C4-2B (cell line): ENCODE data around the gene NTN5.
A peak's percentile ranks its signal among the peaks of the same experiment; 100 is the strongest.

Experiments
- ZFX ChIP-seq: fragments of 450-650 bp; IDR thresholded peaks from 2 replicates; pipeline ENCODE4 v1.6.1; 2017
- TF ChIP-seq, protein P1 (sequence below): fragments of 450-650 bp; conservative IDR thresholded peaks from 2 replicates; pipeline ENCODE4 v1.5.1; 2017; ENCODE audit warnings: mild to moderate bottlenecking

GRCh38 chr19:48646001-48646721, 26.7 kb downstream of the NTN5 start, which contains the start of gene CA11:
- TF ChIP-seq, protein P1, sequence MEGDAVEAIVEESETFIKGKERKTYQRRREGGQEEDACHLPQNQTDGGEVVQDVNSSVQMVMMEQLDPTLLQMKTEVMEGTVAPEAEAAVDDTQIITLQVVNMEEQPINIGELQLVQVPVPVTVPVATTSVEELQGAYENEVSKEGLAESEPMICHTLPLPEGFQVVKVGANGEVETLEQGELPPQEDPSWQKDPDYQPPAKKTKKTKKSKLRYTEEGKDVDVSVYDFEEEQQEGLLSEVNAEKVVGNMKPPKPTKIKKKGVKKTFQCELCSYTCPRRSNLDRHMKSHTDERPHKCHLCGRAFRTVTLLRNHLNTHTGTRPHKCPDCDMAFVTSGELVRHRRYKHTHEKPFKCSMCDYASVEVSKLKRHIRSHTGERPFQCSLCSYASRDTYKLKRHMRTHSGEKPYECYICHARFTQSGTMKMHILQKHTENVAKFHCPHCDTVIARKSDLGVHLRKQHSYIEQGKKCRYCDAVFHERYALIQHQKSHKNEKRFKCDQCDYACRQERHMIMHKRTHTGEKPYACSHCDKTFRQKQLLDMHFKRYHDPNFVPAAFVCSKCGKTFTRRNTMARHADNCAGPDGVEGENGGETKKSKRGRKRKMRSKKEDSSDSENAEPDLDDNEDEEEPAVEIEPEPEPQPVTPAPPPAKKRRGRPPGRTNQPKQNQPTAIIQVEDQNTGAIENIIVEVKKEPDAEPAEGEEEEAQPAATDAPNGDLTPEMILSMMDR = peak; percentile 68
- no peak for TF ChIP-seq ZFX
